H9 (cell line): ENCODE measurements around the gene FLVCR2. TPM values are rescaled to one million over a fixed set of nuclear protein-coding genes. Genes with fewer than 3 reads are reported as not detected.

Experiments used
- DNase-seq: peaks from one replicate; pipeline ENCODE4 v3.0.0-alpha.2; 2017
- H2AFZ ChIP-seq: one replicate; pipeline ENCODE4 v1.6.1; 2013; ENCODE audit warnings: mild to moderate bottlenecking, low read length, control low read depth, moderate library complexity
- H2AK5ac ChIP-seq: 2 replicates; pipeline ENCODE4 v1.6.1; 2013; ENCODE audit warnings: low read length, control low read depth, mixed read lengths; ENCODE audit not compliant: insufficient read length
- H2BK120ac ChIP-seq: one replicate; pipeline ENCODE4 v1.6.1; 2013; ENCODE audit warnings: low read depth, mild to moderate bottlenecking, low read length, control low read depth, inconsistent platforms; ENCODE audit not compliant: poor library complexity, severe bottlenecking
- H2BK12ac ChIP-seq: 2 replicates; pipeline ENCODE4 v1.6.1; 2013; ENCODE audit warnings: low read length, control low read depth, mixed read lengths, low read depth; ENCODE audit not compliant: insufficient read length
- H2BK15ac ChIP-seq: 2 replicates; pipeline ENCODE4 v1.6.1; 2013; ENCODE audit warnings: low read depth, low read length, control low read depth
- H2BK20ac ChIP-seq: one replicate; pipeline ENCODE4 v1.6.1; 2013; ENCODE audit warnings: low read depth, mild to moderate bottlenecking, low read length, control low read depth, inconsistent platforms; ENCODE audit not compliant: poor library complexity, severe bottlenecking
- H2BK5ac ChIP-seq: 2 replicates; pipeline ENCODE4 v1.6.1; 2013; ENCODE audit warnings: low read length, control low read depth, mixed read lengths; ENCODE audit not compliant: insufficient read length
- H3K14ac ChIP-seq: 2 replicates; pipeline ENCODE4 v1.6.1; 2013; ENCODE audit warnings: low read length, control low read depth; ENCODE audit not compliant: insufficient read depth
- H3K18ac ChIP-seq: 2 replicates; pipeline ENCODE4 v1.6.1; 2013; ENCODE audit warnings: low read depth, mild to moderate bottlenecking, mixed read lengths, low read length, control low read depth; ENCODE audit not compliant: insufficient read length
- H3K23ac ChIP-seq: 2 replicates; pipeline ENCODE4 v1.6.1; 2013; ENCODE audit warnings: low read length, control low read depth, mixed read lengths, low read depth; ENCODE audit not compliant: insufficient read length
- H3K23me2 ChIP-seq: 2 replicates; pipeline ENCODE4 v1.6.1; 2013; ENCODE audit warnings: low read depth, mild to moderate bottlenecking, mixed read lengths, low read length, control low read depth; ENCODE audit not compliant: insufficient read length, poor library complexity, severe bottlenecking
- H3K27ac ChIP-seq: 2 replicates; pipeline ENCODE4 v1.5.1; 2013; ENCODE audit warnings: low read length, control low read depth, mixed read lengths, low read depth; ENCODE audit not compliant: insufficient read length
- H3K27me3 ChIP-seq: 2 replicates; pipeline ENCODE4 v1.6.1; 2013; ENCODE audit warnings: low read length, control low read depth, inconsistent platforms; ENCODE audit not compliant: insufficient read depth
- H3K4ac ChIP-seq: 2 replicates; pipeline ENCODE4 v1.6.1; 2013; ENCODE audit warnings: low read depth, mild to moderate bottlenecking, control low read depth, inconsistent platforms, low read length, moderate library complexity
- H3K4me1 ChIP-seq: 2 replicates; pipeline ENCODE4 v1.6.1; 2013; ENCODE audit warnings: low read length, control low read depth, inconsistent platforms; ENCODE audit not compliant: insufficient read depth
- H3K4me2 ChIP-seq: 2 replicates; pipeline ENCODE4 v1.6.1; 2013; ENCODE audit warnings: low read length, control low read depth, mixed read lengths; ENCODE audit not compliant: insufficient read length, insufficient read depth
- H3K56ac ChIP-seq: 2 replicates; pipeline ENCODE4 v1.6.1; 2013; ENCODE audit warnings: low read depth, mild to moderate bottlenecking, mixed read lengths, low read length, control low read depth; ENCODE audit not compliant: insufficient read length
- H3K79me1 ChIP-seq: 2 replicates; pipeline ENCODE4 v1.6.1; 2013; ENCODE audit warnings: low read depth, mild to moderate bottlenecking, moderate library complexity, low read length, control low read depth, inconsistent platforms; ENCODE audit not compliant: insufficient read depth, poor library complexity, severe bottlenecking
- H3K79me2 ChIP-seq: 2 replicates; pipeline ENCODE4 v1.6.1; 2013; ENCODE audit warnings: low read length, control low read depth, inconsistent platforms; ENCODE audit not compliant: insufficient read depth
- H3K9ac ChIP-seq: 2 replicates; pipeline ENCODE4 v1.6.1; 2013; ENCODE audit warnings: low read length, control low read depth, mixed read lengths; ENCODE audit not compliant: insufficient read length; ENCODE audit errors: extremely low read depth
- H3K9me3 ChIP-seq: one replicate; pipeline ENCODE4 v1.6.1; 2013; ENCODE audit warnings: low read depth, low read length, inconsistent platforms; ENCODE audit not compliant: control insufficient read depth
- H3T11ph ChIP-seq: one replicate; pipeline ENCODE4 v1.6.1; 2013; ENCODE audit warnings: mild to moderate bottlenecking, low read length, control low read depth, inconsistent platforms
- H4K20me1 ChIP-seq: one replicate; pipeline ENCODE4 v1.6.1; 2013; ENCODE audit not compliant: control insufficient read depth, insufficient read length, insufficient read depth
- H4K5ac ChIP-seq: 2 replicates; pipeline ENCODE4 v1.6.1; 2013; ENCODE audit warnings: low read depth, mild to moderate bottlenecking, mixed read lengths, low read length, control low read depth; ENCODE audit not compliant: insufficient read length
- H4K8ac ChIP-seq: replicated peaks from 2 replicates; pipeline ENCODE4 v1.6.1; 2013; ENCODE audit warnings: low read length, control low read depth, mixed read lengths, low read depth; ENCODE audit not compliant: insufficient read length
- H4K91ac ChIP-seq: 2 replicates; pipeline ENCODE4 v1.6.1; 2013; ENCODE audit warnings: low read depth, mild to moderate bottlenecking, moderate library complexity, mixed read lengths, low read length, control low read depth; ENCODE audit not compliant: insufficient read length
- H3K27ac Mint-ChIP-seq, 3 experiments: 2 replicates in 2 of 3; 3 replicates in 1 of 3; pipeline ENCODE4 v1.8.0; 2020 to 2021; ENCODE audit warnings: mixed read lengths in 3 of 3, mild to moderate bottlenecking in 1 of 3, moderate library complexity in 1 of 3
- H3K27me3 Mint-ChIP-seq: 2 replicates; pipeline ENCODE4 v1.8.0; 2021; ENCODE audit warnings: low read depth, mild to moderate bottlenecking, moderate library complexity, mixed read lengths
- H3K36me3 Mint-ChIP-seq, 3 experiments: 2 replicates in 2 of 3; 3 replicates in 1 of 3; pipeline ENCODE4 v1.8.0; 2020 to 2021; ENCODE audit warnings: low read depth in 3 of 3, mixed read lengths in 3 of 3; ENCODE audit not compliant: insufficient read depth in 1 of 3
- H3K4me1 Mint-ChIP-seq, 2 experiments: 2 replicates each; pipeline ENCODE4 v1.8.0; 2020; ENCODE audit warnings: mixed read lengths in 2 of 2
- H3K4me3 Mint-ChIP-seq, 2 experiments: 2 replicates in 1 of 2; 3 replicates in 1 of 2; pipeline ENCODE4 v1.8.0; 2020 to 2021; ENCODE audit warnings: mild to moderate bottlenecking in 2 of 2, mixed read lengths in 2 of 2, moderate library complexity in 1 of 2
- H3K9me3 Mint-ChIP-seq, 2 experiments: 2 replicates in 1 of 2; 3 replicates in 1 of 2; pipeline ENCODE4 v1.8.0; 2020; ENCODE audit warnings: mild to moderate bottlenecking in 2 of 2, mixed read lengths in 2 of 2, moderate library complexity in 1 of 2
- CTCF ChIP-seq: fragments of 200-600 bp; sonication (generic); conservative IDR thresholded peaks from 3 replicates; pipeline ENCODE4 v1.8.0; 2021; ENCODE audit warnings: antibody characterized with exemption, mild to moderate bottlenecking
- WGBS: extraction: QIAGEN DNeasy Blood & Tissue Kit; methylation state at CpG from one replicate; pipeline ENCODE4 v1.1.7; 2013; ENCODE audit warnings: missing lambda C conversion rate, low lambda C conversion rate, mixed read lengths; ENCODE audit not compliant: insufficient read length; ENCODE audit errors: extremely low coverage; 5-methylcytosine and 5-hydroxymethylcytosine counted together
- total RNA-seq: library from RNA; stranded (reverse); gene quantifications from 2 replicates; pipeline ENCODE4 v1.2.1, GENCODE V29; 2021

Gene FLVCR2
- total RNA-seq, 1 experiment from 2014 or later, result 7.1 TPM

GRCh38 chr14:75627406-75627805 is 49.0 kb downstream of the FLVCR2 start:
- Mint-ChIP-seq H3K27ac (no peak overlapping the region), H3K36me3 (no peaks in the 10 kb centered on the region; a peak in 1 of 7 replicates), H3K9me3 (no peaks in the 10 kb centered on the region), H3K4me1 (peaks cover 23 to 35% of the 10 kb centered on the region in 2 experiments), H3K27me3 (no peaks in the 10 kb centered on the region), H3K4me3 (no peak overlapping the region)
- Histone ChIP-seq H3K23ac (no peak overlapping the region), H3K56ac (no peak overlapping the region), H3K79me2 (no peaks in the 10 kb centered on the region), H3K14ac (no peak overlapping the region), H3K9me3 (no peaks in the 10 kb centered on the region), H2BK12ac (no peak overlapping the region), H3K18ac (no peak overlapping the region), H3K23me2 (no peaks in the 10 kb centered on the region), H4K8ac (no peak overlapping the region), H2BK15ac (no peak overlapping the region), H4K20me1 (no peaks in the 10 kb centered on the region), H2BK20ac (no peak overlapping the region), H2BK120ac (no peak overlapping the region), H3K9ac (no peak overlapping the region), H2AK5ac (no peak overlapping the region), H3K79me1 (no peaks in the 10 kb centered on the region), H3T11ph (no peak overlapping the region), H3K4me1 (peaks cover 12% of the 10 kb centered on the region), H2AFZ (no peak overlapping the region), H4K91ac (no peak overlapping the region), H3K4me2 (no peak overlapping the region), H3K27ac (no peak overlapping the region), H4K5ac (no peak overlapping the region), H2BK5ac (no peak overlapping the region), H3K27me3 (no peaks in the 10 kb centered on the region), H3K4ac (no peak overlapping the region)
- DNase-seq, result no peak
- no CpG with 5 or more reads among the region's 4 CpGs for WGBS
- TF ChIP-seq CTCF, result no peak
